ENCODE measurements around the gene MANEA. TPM values are rescaled to one million over a fixed set of nuclear protein-coding genes. Genes with fewer than 3 reads are reported as not detected.
A peak's percentile ranks its signal among the peaks of the same experiment; 100 is the strongest.

Gene MANEA
- total and polyA plus RNA-seq, 10 of the 15 experiments (the other 5 are each of a cell fraction or from before 2014, with no cell fraction given), result 5.8 to 19.5 (median 12.5) TPM

DNA sequence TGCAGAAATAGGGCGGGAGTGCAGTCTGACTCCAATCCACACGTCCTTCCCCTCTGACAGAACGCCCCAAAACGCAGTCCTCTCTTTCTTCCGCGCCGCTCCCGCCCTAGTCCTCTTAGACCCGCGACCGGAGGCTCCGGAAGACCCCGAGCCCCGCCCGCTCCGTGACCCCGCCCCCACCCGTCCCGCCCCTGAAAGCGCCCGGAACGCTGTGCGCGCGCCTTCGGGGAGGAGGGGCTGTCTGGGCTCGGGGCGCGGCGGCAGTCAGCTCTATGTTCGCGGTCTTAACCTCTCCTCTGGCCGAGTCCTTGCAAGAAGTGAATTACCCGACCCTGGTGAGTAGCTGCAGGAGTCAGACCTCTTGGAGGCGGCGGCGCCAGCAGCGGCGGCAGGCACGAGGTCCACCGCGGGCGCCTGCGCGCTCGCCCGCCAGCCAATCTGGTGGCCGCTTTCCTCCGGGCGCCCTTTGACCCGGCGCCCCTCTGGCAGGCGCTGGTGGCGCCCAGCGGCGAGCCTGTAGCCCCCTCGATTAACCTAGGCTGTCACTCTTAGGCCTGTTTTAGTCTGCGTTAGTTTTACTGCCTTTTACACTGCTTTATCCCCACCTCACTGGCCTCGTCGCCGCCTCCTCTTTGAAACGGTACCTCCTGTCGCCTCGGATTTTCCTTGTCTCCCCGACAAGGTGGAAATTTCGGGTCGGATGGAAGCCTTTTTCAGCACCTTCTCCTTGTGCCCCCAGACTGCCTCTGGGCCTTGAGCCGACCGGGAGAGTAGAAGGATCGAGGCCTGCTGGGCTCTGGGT lies at the start of gene MANEA (continued):
- TF ChIP-seq, protein P1, sequence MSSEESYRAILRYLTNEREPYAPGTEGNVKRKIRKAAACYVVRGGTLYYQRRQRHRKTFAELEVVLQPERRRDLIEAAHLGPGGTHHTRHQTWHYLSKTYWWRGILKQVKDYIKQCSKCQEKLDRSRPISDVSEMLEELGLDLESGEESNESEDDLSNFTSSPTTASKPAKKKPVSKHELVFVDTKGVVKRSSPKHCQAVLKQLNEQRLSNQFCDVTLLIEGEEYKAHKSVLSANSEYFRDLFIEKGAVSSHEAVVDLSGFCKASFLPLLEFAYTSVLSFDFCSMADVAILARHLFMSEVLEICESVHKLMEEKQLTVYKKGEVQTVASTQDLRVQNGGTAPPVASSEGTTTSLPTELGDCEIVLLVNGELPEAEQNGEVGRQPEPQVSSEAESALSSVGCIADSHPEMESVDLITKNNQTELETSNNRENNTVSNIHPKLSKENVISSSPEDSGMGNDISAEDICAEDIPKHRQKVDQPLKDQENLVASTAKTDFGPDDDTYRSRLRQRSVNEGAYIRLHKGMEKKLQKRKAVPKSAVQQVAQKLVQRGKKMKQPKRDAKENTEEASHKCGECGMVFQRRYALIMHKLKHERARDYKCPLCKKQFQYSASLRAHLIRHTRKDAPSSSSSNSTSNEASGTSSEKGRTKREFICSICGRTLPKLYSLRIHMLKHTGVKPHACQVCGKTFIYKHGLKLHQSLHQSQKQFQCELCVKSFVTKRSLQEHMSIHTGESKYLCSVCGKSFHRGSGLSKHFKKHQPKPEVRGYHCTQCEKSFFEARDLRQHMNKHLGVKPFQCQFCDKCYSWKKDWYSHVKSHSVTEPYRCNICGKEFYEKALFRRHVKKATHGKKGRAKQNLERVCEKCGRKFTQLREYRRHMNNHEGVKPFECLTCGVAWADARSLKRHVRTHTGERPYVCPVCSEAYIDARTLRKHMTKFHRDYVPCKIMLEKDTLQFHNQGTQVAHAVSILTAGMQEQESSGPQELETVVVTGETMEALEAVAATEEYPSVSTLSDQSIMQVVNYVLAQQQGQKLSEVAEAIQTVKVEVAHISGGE (CRISPR knock-in tag; IDR thresholded peaks at IDR 0.05), result no peak
- TF ChIP-seq HDAC6 (IDR thresholded peaks at IDR 0.05; ENCODE audit: unreplicated experiment) (no peak), PAX5 (IDR thresholded peaks at IDR 0.05; ENCODE audit: borderline replicate concordance, low read depth, low read length) (no peak), LARP7 (IDR thresholded peaks at IDR 0.05) (peak; percentile 82), BCL11A (IDR thresholded peaks at IDR 0.05; ENCODE audit: low read depth, low read length) (no peak), HCFC1 (IDR thresholded peaks at IDR 0.05; ENCODE audit: low read length) (no peak), NBN (IDR thresholded peaks at IDR 0.05) (no peak), RB1 (IDR thresholded peaks at IDR 0.05; ENCODE audit: borderline replicate concordance) (0 out of 2 replicates have a peak, but pooled peaks have one; percentile 42), ZNF207 (IDR thresholded peaks at IDR 0.05; ENCODE audit: borderline replicate concordance) (0 out of 2 replicates have a peak, but pooled peaks have one; percentile 27)
- TF ChIP-seq, protein P2, sequence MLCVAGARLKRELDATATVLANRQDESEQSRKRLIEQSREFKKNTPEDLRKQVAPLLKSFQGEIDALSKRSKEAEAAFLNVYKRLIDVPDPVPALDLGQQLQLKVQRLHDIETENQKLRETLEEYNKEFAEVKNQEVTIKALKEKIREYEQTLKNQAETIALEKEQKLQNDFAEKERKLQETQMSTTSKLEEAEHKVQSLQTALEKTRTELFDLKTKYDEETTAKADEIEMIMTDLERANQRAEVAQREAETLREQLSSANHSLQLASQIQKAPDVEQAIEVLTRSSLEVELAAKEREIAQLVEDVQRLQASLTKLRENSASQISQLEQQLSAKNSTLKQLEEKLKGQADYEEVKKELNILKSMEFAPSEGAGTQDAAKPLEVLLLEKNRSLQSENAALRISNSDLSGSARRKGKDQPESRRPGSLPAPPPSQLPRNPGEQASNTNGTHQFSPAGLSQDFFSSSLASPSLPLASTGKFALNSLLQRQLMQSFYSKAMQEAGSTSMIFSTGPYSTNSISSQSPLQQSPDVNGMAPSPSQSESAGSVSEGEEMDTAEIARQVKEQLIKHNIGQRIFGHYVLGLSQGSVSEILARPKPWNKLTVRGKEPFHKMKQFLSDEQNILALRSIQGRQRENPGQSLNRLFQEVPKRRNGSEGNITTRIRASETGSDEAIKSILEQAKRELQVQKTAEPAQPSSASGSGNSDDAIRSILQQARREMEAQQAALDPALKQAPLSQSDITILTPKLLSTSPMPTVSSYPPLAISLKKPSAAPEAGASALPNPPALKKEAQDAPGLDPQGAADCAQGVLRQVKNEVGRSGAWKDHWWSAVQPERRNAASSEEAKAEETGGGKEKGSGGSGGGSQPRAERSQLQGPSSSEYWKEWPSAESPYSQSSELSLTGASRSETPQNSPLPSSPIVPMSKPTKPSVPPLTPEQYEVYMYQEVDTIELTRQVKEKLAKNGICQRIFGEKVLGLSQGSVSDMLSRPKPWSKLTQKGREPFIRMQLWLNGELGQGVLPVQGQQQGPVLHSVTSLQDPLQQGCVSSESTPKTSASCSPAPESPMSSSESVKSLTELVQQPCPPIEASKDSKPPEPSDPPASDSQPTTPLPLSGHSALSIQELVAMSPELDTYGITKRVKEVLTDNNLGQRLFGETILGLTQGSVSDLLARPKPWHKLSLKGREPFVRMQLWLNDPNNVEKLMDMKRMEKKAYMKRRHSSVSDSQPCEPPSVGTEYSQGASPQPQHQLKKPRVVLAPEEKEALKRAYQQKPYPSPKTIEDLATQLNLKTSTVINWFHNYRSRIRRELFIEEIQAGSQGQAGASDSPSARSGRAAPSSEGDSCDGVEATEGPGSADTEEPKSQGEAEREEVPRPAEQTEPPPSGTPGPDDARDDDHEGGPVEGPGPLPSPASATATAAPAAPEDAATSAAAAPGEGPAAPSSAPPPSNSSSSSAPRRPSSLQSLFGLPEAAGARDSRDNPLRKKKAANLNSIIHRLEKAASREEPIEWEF (IDR thresholded peaks at IDR 0.05; ENCODE audit: insufficient replicate concordance, low read depth, low read length), result no peak
- TF ChIP-seq, protein P3, sequence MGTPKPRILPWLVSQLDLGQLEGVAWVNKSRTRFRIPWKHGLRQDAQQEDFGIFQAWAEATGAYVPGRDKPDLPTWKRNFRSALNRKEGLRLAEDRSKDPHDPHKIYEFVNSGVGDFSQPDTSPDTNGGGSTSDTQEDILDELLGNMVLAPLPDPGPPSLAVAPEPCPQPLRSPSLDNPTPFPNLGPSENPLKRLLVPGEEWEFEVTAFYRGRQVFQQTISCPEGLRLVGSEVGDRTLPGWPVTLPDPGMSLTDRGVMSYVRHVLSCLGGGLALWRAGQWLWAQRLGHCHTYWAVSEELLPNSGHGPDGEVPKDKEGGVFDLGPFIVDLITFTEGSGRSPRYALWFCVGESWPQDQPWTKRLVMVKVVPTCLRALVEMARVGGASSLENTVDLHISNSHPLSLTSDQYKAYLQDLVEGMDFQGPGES (IDR thresholded peaks at IDR 0.05), result no peak
- TF ChIP-seq, protein P4, sequence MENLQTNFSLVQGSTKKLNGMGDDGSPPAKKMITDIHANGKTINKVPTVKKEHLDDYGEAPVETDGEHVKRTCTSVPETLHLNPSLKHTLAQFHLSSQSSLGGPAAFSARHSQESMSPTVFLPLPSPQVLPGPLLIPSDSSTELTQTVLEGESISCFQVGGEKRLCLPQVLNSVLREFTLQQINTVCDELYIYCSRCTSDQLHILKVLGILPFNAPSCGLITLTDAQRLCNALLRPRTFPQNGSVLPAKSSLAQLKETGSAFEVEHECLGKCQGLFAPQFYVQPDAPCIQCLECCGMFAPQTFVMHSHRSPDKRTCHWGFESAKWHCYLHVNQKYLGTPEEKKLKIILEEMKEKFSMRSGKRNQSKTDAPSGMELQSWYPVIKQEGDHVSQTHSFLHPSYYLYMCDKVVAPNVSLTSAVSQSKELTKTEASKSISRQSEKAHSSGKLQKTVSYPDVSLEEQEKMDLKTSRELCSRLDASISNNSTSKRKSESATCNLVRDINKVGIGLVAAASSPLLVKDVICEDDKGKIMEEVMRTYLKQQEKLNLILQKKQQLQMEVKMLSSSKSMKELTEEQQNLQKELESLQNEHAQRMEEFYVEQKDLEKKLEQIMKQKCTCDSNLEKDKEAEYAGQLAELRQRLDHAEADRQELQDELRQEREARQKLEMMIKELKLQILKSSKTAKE (IDR thresholded peaks at IDR 0.05; ENCODE audit: low read depth, poor library complexity, severe bottlenecking), result no peak
